Measurements from ENCODE around the gene SLC25A43. TPM values are rescaled to one million over a fixed set of nuclear protein-coding genes. Genes with fewer than 3 reads are reported as not detected.

Gene SLC25A43
- total and polyA plus RNA-seq, 2 of the 4 experiments (the other 2 are of a cell fraction), result 12.3 to 12.5 TPM

GRCh38 chrX:119419898-119420297, 20.8 kb downstream of the SLC25A43 start:
- Histone ChIP-seq H3K56ac (ENCODE audit: extremely low read depth, insufficient read depth, low read length) (no peak overlapping the region), H3K23ac (ENCODE audit: low read depth, low read length) (no peak overlapping the region), H3K4me1 (ENCODE audit: control insufficient read depth, insufficient read depth, low read length) (0 out of 2 replicates have a peak, but pooled peaks cover 3% of the 10 kb centered on the region), H3K14ac (replicated peaks; ENCODE audit: low read depth, low read length) (no peak overlapping the region), H3K4me2 (ENCODE audit: low read depth, low read length) (no peak overlapping the region), H3K9me1 (ENCODE audit: insufficient read depth, low read length) (no peaks in the 10 kb centered on the region; the same call in 1 of the 2 replicates), H3K36me3 (ENCODE audit: control insufficient read depth, insufficient read depth, low read length) (peaks cover 2% of the 10 kb centered on the region; the same call in 1 of the 2 replicates), H2AK9ac (replicated peaks; ENCODE audit: low read depth, low read length, poor library complexity) (no peak overlapping the region), H4K91ac (ENCODE audit: insufficient read depth, low read depth, low read length) (no peak overlapping the region), H3K9me3 (ENCODE audit: control insufficient read depth, insufficient read depth, low read length) (no peaks in the 10 kb centered on the region), H3K9ac (ENCODE audit: low read depth, low read length) (no peak overlapping the region), H2BK15ac (ENCODE audit: low read depth, low read length) (no peak overlapping the region), H2BK120ac (ENCODE audit: low read depth, low read length) (no peak overlapping the region), H3K4me3 (ENCODE audit: insufficient read depth, low read depth, low read length) (no peak overlapping the region), H3K27ac (ENCODE audit: insufficient read depth, low read length) (no peak overlapping the region), H4K20me1 (ENCODE audit: insufficient read depth, low read length) (no peaks in the 10 kb centered on the region), H2BK5ac (ENCODE audit: low read depth, low read length, poor library complexity, severe bottlenecking) (no peak overlapping the region), H4K8ac (ENCODE audit: low read depth in 2 of 2, low read length in 2 of 2) (no peak overlapping the region), H2BK20ac (ENCODE audit: low read depth, low read length) (no peak overlapping the region), H3K18ac (ENCODE audit: low read depth, low read length) (no peak overlapping the region), H2AK5ac (ENCODE audit: low read depth, low read length) (no peak overlapping the region), H2AFZ (replicated peaks; ENCODE audit: low read length, poor library complexity) (no peak overlapping the region), H3K27me3 (ENCODE audit: control insufficient read depth, insufficient read depth, low read length) (no peaks in the 10 kb centered on the region), H4K5ac (ENCODE audit: low read depth, low read length) (no peak overlapping the region), H3K79me1 (ENCODE audit: low read depth in 1 of 2, low read length in 2 of 2) (no peaks in the 10 kb centered on the region), H3K4ac (ENCODE audit: low read depth, low read length) (no peak overlapping the region)
- ChIA-PET CTCF (no interaction called here), POLR2A (ENCODE audit: unreplicated experiment) (no interaction called here)
- TF ChIP-seq RCOR1 (IDR thresholded peaks at IDR 0.05; ENCODE audit: insufficient replicate concordance, low read length), result no peak
- TF ChIP-seq MAZ (IDR thresholded peaks at IDR 0.05; ENCODE audit: borderline replicate concordance, low read depth, low read length), result no peak
- no peak for TF ChIP-seq RFX5 (IDR thresholded peaks at IDR 0.05; ENCODE audit: low read depth, low read length)
- no peak for TF ChIP-seq ELK1 (IDR thresholded peaks at IDR 0.05; ENCODE audit: borderline replicate concordance, low read depth, low read length)
- no peak for TF ChIP-seq BHLHE40 (IDR thresholded peaks at IDR 0.05; ENCODE audit: low read depth, low read length)
- no peak for TF ChIP-seq POLR2A (IDR thresholded peaks at IDR 0.05; ENCODE audit: low read depth, low read length)
- no peak for TF ChIP-seq FOS (IDR thresholded peaks at IDR 0.05; ENCODE audit: low read depth, low read length)
- no peak for TF ChIP-seq RAD21 (IDR thresholded peaks at IDR 0.05; ENCODE audit: low read length)
- TF ChIP-seq SMC3 (IDR thresholded peaks at IDR 0.05; ENCODE audit: low read depth, low read length), result no peak
- TF ChIP-seq MXI1 (IDR thresholded peaks at IDR 0.05; ENCODE audit: borderline replicate concordance, low read depth, low read length), result no peak
- no peak for TF ChIP-seq CTCF (conservative IDR thresholded peaks at IDR 0.05; ENCODE audit: low read depth, low read length)
- no peak for TF ChIP-seq USF2 (IDR thresholded peaks at IDR 0.05; ENCODE audit: low read depth, low read length)
- no peak for TF ChIP-seq NFE2L2 (IDR thresholded peaks at IDR 0.05; ENCODE audit: low read depth, low read length)
- no peak for TF ChIP-seq CEBPB (IDR thresholded peaks at IDR 0.05; ENCODE audit: low read depth, low read length)
- TF ChIP-seq MAFK (IDR thresholded peaks at IDR 0.05; ENCODE audit: low read depth, low read length), result no peak
- TF ChIP-seq CHD1 (IDR thresholded peaks at IDR 0.05; ENCODE audit: low read depth, low read length), result no peak
- no TSS peak for BruUV-seq (replicated peaks)
- in situ Hi-C loops (cut with MboI; ENCODE audit: low sequenced_read_pairs), result no loop called here
- dilution Hi-C loops (cut with HindIII; ENCODE audit: low sequenced_read_pairs, unreplicated experiment), result no loop called here
- intact Hi-C loops (cut with micrococcal nuclease), result no loop called here
- ATAC-seq (ENCODE audit: low read depth), result no peak
- WGBS, 2 experiments (ENCODE audit: extremely low coverage in 2 of 2, insufficient read length in 1 of 2), result no CpG with 5 or more reads among the region's 2 CpGs
- DNase-seq, result no peak
